ENCODE measurements around the gene KIAA1191.

GRCh38 chr5:176368726-176369125 is 7.2 kb upstream of the KIAA1191 start:
- TF ChIP-seq REST (IDR thresholded peaks at IDR 0.05; ENCODE audit: insufficient replicate concordance, low read depth) (no peak), POLR2AphosphoS5 (IDR thresholded peaks at IDR 0.05; ENCODE audit: low read depth) (no peak), CTCF (IDR thresholded peaks at IDR 0.05; ENCODE audit: insufficient read depth, low read length) (no peak), SPI1 (IDR thresholded peaks at IDR 0.05; ENCODE audit: borderline replicate concordance, low read depth) (no peak), GABPA (IDR thresholded peaks at IDR 0.05; ENCODE audit: low read depth) (no peak)
